ENCODE data around the gene KCNH2. TPM values are rescaled to one million over a fixed set of nuclear protein-coding genes. Genes with fewer than 3 reads are reported as not detected.

Gene KCNH2
- total and polyA plus RNA-seq, 10 of the 15 experiments (the other 5 are each of a cell fraction or from before 2014, with no cell fraction given) = 0.04 to 0.24 (median 0.17) TPM; not detected in 6

DNA sequence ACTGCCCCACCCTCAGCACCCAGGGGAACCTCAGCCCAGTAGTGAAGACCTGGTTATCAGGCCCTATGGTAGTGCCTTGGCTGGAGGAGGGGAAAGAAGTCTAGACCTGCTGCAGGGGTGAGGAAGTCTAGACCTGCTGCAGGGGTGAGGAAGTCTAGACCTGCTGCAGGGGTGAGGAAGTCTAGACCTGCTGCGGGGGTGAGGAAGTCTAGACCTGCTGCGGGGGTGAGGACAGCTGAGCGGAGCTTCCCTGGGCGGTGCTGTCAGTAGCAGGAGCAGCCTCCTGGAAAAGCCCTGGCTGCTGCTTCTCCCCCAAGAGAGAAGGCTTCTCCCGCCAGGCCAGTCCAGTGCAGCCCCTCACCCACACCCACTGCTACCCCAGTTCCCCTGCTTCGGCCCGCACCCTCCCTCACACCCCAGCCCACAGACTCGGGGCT lies 19.0 kb upstream of the KCNH2 start:
- ATAC-seq (no peak), DNase-seq (ENCODE audit: low read depth, low spot score) (no peak), FAIRE-seq (no peak)
- no peak overlapping the region for H3K4me3 ChIP-seq
- in situ Hi-C loops (cut with MboI) (no loop called here), intact Hi-C loops (cut with micrococcal nuclease; ENCODE audit: unreplicated experiment) (no loop called here)
- H3K9ac ChIP-seq (ENCODE audit: control insufficient read depth, insufficient read depth, low read length) = no peak overlapping the region
- H4K20me1 ChIP-seq (ENCODE audit: control insufficient read depth, insufficient read depth) = no peaks in the 10 kb centered on the region
- H3K27me3 ChIP-seq (replicated peaks in 1 of 2; ENCODE audit: control insufficient read depth in 2 of 2, insufficient read depth in 2 of 2, low read length in 1 of 2) = no peaks in the 10 kb centered on the region
- ChIA-PET SMC1A (ENCODE audit: uncharacterized antibody, unreplicated experiment) (interaction anchor here (1.1 kb wide), 1 partner anchor 114 kb away, joined by 3 read pairs; no protein-coding TSS in a partner anchor), CTCF (interaction anchor here (1.4 kb wide), 1 partner anchor 12 kb away, joined by 3 read pairs; no protein-coding TSS in a partner anchor), RAD21 (ENCODE audit: unreplicated experiment) (no interaction called here), POLR2A (no interaction called here)
- H3K36me3 ChIP-seq (ENCODE audit: control insufficient read depth in 2 of 2, insufficient read depth in 2 of 2, low read length in 1 of 2) = no peaks in the 10 kb centered on the region
- no peaks in the 10 kb centered on the region for H3K4me1 ChIP-seq (ENCODE audit: control insufficient read depth, insufficient read depth, low read length)
- no peaks in the 10 kb centered on the region for H3K9me3 ChIP-seq (replicated peaks; ENCODE audit: control insufficient read depth, insufficient read depth, low read length)
- no TSS peak for BruUV-seq (replicated peaks)
- TF ChIP-seq RBBP5 (conservative IDR thresholded peaks at IDR 0.05) (no peak), TAF1 (IDR thresholded peaks at IDR 0.05; ENCODE audit: borderline replicate concordance, low read depth, low read length) (no peak), FOS (IDR thresholded peaks at IDR 0.05; ENCODE audit: borderline replicate concordance, extremely low read depth, insufficient read length) (no peak), POLR2AphosphoS2 (IDR thresholded peaks at IDR 0.05; ENCODE audit: low read depth, low read length) (no peak), BRCA1 (IDR thresholded peaks at IDR 0.05; ENCODE audit: low read depth, low read length) (no peak), NFIC (IDR thresholded peaks at IDR 0.05; ENCODE audit: low read depth, low read length) (no peak), CHD2 (IDR thresholded peaks at IDR 0.05; ENCODE audit: borderline replicate concordance, low read depth, low read length) (no peak), NFXL1 (IDR thresholded peaks at IDR 0.05; ENCODE audit: borderline replicate concordance) (no peak), IRF5 (IDR thresholded peaks at IDR 0.05; ENCODE audit: borderline replicate concordance) (no peak), RAD51 (IDR thresholded peaks at IDR 0.05) (no peak), SMC3 (IDR thresholded peaks at IDR 0.05; ENCODE audit: borderline replicate concordance, low read length) (no peak), BCL11A (IDR thresholded peaks at IDR 0.05; ENCODE audit: low read depth, low read length) (no peak), JUND (IDR thresholded peaks at IDR 0.05; ENCODE audit: low read depth, low read length) (no peak), CHD1 (IDR thresholded peaks at IDR 0.05; ENCODE audit: low read depth, low read length) (no peak), TCF12 (IDR thresholded peaks at IDR 0.05; ENCODE audit: low read depth, low read length) (no peak), CBX3 (IDR thresholded peaks at IDR 0.05; ENCODE audit: borderline replicate concordance, low read depth) (no peak), MXI1 (IDR thresholded peaks at IDR 0.05; ENCODE audit: low read depth, low read length) (no peak), YY1 (IDR thresholded peaks at IDR 0.05; ENCODE audit: low read depth, low read length) (no peak)
- TF ChIP-seq, protein P1, sequence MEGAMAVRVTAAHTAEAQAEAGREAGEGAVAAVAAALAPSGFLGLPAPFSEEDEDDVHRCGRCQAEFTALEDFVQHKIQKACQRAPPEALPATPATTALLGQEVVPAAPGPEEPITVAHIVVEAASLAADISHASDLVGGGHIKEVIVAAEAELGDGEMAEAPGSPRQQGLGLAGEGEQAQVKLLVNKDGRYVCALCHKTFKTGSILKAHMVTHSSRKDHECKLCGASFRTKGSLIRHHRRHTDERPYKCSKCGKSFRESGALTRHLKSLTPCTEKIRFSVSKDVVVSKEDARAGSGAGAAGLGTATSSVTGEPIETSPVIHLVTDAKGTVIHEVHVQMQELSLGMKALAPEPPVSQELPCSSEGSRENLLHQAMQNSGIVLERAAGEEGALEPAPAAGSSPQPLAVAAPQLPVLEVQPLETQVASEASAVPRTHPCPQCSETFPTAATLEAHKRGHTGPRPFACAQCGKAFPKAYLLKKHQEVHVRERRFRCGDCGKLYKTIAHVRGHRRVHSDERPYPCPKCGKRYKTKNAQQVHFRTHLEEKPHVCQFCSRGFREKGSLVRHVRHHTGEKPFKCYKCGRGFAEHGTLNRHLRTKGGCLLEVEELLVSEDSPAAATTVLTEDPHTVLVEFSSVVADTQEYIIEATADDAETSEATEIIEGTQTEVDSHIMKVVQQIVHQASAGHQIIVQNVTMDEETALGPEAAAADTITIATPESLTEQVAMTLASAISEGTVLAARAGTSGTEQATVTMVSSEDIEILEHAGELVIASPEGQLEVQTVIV (IDR thresholded peaks at IDR 0.05; ENCODE audit: borderline replicate concordance, partially characterized antibody) = no peak
- TF ChIP-seq, protein P2, sequence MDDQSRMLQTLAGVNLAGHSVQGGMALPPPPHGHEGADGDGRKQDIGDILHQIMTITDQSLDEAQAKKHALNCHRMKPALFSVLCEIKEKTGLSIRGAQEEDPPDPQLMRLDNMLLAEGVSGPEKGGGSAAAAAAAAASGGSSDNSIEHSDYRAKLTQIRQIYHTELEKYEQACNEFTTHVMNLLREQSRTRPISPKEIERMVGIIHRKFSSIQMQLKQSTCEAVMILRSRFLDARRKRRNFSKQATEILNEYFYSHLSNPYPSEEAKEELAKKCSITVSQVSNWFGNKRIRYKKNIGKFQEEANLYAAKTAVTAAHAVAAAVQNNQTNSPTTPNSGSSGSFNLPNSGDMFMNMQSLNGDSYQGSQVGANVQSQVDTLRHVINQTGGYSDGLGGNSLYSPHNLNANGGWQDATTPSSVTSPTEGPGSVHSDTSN (IDR thresholded peaks at IDR 0.05; ENCODE audit: insufficient replicate concordance, low read depth, low read length) = no peak
- H3K4me2 ChIP-seq (ENCODE audit: control insufficient read depth, insufficient read depth) = no peak overlapping the region
- no peaks in the 10 kb centered on the region for H3K79me2 ChIP-seq (ENCODE audit: control insufficient read depth, insufficient read depth, low read length)
- H2AFZ ChIP-seq (ENCODE audit: control insufficient read depth, low read depth, low read length) = no peak overlapping the region
- no peak overlapping the region for H3K27ac ChIP-seq (ENCODE audit: control insufficient read depth, insufficient read depth)
- 62% methylated on average over 8 of the region's 8 CpGs for WGBS (ENCODE audit: insufficient coverage, insufficient replicate concordance, low lambda C conversion rate, missing lambda C conversion rate)
